CD4-positive, alpha-beta T cell treated with Interferon gamma for 1 hour (primary cell): ENCODE measurements around the gene LIMS1.

Experiments used
- DNase-seq: peaks from one replicate; pipeline ENCODE4 v3.0.0-alpha.2; 2020

The LIMS1 gene

DNA sequence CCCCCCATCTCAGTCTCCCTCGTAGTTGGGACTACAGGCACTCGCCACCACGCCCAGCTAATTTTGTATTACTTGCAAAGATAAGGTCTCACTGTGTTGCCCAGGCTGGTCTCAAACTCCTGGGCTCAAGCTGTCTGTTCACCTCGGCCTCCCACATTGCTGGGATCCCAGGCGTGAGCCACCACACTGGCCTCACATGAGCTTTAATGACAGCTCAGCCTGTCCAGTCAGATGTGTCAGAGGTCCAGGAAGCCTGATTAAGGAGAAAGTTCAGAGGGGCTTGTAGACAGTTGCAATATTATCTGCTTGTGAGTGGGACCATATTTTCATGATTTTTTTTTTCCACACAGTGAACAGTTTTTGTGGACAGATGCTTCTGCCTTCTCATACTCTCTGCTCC, 82.0 kb downstream of the LIMS1 start:
- no peak for DNase-seq

DNA sequence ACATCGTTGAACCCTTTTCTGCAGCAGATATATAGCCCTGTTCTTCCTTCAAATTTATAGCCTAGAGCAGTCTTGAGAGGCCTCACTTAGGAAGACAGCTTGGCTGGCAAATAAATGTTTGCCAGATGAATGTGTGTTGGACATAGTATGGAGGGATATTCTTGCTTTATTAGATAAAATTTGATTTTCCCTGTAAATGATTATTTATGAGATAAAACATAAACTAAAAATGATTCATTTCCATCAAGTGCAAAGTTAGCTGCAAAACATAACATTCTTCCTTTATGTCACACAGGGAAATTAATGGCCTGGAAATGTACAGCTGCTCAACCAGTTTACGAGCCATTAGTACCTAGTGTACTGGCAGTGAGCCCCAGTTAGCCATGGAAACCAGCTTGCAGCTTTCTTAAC, 82.5 kb downstream of the LIMS1 start:
- DNase-seq: no peak

DNA sequence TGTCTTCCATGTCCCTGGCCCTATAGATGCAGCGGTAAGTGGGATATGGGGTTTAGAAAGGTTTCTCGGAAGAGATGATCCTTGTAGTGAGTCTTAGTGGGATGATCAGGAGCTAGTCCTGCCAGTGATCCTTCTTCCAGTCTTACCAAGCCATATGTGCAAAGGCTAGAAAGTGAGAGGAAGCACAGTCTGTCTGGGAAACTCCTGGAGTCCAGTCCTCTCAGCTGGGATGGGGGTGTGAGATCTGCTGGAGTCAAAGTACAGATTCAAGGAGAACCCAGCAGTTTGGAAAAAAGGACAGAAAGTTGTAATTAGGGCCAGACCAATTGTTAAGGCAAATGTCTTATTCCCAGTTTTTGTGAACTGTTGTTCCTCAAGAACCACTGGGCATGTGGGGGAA, 83.3 kb downstream of the LIMS1 start:
- no peak for DNase-seq

DNA sequence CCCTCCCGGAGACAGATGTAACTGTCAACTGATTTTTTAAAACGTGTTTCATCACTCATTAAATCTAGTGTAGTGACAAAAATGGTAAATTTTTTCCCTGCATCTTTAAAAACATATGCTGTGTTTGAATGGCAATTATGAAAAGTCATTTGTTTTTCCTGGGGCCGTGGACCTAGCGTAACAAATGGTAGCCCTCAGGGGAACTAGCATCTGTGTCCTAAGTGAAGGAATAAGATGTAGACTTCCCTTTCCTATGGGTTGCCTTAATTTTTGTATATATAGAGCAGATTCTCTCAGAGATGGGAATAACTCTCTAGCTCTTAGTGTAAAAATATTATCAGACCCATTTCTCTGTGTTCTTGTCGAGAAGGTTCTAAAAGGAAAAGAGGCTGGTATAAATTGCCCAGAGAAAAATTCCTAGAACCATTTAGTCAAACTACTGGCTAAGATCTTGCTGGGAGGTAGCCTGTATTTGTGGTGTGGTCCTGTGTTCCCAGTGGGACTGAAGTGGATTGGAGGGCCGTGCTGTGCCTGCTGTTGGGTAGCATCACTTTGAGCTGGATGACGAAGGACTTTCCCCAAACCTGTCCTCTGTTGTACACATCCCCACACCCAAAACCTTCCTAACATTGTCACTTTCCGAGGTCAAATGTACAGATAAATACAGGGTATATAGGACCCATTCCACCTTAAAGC, 85.8 kb downstream of the LIMS1 start:
- DNase-seq: no peak

DNA sequence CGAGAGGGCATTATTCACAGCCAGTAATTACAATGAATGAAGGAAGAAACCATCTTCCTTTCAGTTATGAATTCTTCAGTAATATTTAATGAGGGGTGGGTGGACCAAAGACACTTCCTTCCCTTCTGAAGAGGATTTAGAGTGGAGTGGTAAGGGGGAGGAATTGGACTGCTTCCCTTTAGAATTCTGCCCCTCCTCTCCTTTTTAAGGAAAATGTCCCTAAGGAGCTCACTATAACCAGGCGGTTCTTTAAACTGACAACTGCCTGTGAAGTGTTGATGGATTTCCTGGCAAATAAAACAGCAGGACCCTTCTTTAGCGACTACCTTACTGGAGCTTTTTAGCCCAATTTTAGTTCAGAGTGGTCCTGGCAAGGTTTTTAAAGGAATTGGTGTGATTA, 86.4 kb downstream of the LIMS1 start:
- no peak for DNase-seq

DNA sequence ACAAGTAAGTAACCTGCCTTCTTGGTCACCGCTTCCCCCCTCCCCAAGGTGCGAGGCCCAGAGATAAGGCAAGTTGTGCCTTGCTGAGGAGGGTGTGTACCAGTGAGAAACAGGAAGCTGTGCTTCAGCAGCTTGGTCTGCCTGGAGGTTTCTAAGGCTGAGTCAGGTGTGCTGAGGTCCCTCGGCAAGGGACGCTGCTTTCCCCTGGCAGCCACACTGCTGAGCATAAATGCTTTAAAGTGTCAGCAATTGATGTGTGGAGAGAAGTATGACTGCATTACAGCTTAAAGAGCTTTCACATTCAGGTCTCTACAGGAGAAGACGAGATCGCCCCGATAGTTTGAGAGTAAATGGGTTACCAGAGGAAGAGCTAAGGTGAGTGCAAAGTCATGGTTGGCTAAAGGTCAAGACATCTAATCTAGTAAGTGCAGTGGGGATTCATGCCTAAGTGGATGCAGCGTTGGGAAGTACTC, 86.9 kb downstream of the LIMS1 start:
- peak; percentile 79 for DNase-seq

DNA sequence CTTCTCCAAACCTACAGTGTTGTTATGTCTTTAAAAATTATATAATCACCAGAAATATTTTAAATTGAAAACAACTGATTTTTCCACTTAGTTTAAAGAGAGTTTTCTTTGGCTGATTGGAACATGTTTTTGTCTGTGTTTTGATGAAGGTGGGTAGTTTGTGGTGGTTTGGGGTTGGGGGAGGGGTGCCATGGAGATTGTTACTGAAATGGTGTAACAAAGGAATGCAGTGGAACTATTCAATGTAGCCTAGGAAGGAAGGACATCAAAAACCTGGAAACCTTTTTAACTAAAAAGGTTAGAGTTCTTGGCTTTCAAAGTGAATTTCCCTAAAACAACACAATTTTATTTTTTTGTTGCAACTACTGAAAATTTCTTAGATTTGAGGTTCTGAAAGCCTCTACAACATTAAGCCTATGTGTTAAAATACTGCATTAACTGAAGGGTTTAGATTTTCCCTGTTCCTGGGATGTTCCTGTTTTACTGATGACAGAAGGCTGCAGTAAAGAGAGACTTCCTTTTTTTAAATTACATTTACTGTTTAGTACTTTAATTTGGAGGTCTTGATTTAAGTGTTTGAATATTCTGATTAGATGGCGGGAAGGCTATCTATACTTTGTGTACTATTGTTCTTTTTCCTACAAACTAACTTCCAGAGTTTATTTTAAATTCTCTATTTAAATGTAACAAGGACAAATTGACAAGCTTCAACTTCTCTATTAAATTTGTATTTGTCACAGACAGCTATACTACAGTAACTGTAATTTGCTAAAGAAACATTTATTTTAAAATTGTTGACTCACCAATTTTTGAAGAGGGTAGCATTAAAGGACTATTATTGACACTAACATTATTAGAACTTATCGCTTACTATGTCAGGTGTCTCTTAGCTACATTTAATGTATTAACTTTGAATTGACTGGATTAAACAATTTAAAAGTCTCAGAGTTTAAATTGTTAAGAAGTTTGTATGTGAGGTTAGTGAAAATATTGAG, 87.7 kb downstream of the LIMS1 start:
- DNase-seq: no peak

DNA sequence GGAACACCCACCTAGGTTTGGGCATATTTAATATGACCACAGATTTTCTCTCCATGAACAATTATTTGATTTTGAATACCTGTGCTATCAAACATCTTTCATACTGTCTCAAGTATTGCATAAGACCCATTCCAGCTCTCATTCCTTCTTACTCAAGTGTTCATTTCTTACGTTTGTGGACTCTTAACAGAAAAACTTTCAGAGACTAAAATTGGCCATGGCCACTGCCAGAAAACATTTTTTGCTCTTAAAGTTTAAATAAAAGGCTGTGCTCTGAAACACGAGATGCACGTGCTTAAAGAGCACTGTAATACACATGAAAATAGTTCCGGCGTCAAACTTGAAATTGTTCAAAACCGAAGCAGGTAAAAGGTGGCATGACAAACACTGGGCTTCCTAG, 89.3 kb downstream of the LIMS1 start:
- DNase-seq: no peak

DNA sequence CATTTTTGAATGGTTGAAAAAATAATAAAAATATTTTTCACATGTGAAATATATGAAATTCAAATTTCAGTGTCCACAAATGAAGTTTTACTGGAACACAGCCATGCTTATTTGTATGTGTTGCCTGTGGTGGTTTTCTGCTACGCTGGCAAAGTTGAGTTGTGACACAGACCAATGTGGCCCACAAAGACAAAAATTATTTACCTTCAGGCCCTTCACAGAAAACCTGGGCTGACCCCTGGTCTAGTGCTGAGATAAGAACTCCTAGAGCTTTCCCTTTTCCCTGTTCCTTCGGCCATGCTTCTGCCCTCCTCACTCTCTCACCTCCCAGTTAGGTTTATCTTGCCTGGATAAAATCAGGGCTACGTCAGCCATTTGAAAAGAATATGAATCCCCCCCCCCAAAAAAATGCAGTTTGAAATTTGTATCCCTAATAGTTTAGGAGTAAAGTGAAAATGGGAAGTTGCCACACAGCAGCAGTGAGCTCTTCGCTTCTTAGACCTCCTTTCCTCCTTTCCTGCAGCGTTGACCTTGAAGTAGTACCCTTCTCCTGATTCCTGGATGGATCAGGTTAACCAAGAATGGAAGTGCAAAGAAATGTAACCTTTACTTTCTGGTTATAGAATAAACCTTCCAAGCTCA, 91.0 kb downstream of the LIMS1 start:
- DNase-seq: no peak

DNA sequence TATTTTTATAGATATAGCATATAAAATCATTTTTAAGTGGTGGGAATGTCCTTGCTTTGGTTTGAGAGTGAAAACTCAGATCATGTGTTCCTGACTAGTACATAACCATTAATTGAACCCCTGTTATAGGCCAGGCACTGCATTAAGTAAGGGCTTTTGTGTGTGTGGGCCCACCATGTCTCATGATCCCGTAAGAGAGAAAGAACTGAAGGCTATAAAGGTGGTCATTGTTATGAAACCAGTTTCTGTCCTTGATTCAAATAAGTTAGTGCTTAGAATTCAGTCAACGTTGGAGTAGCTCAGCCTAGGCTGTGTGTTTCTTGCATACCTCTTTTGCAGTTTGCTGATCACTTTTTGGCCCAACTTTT, 91.5 kb downstream of the LIMS1 start:
- no peak for DNase-seq

DNA sequence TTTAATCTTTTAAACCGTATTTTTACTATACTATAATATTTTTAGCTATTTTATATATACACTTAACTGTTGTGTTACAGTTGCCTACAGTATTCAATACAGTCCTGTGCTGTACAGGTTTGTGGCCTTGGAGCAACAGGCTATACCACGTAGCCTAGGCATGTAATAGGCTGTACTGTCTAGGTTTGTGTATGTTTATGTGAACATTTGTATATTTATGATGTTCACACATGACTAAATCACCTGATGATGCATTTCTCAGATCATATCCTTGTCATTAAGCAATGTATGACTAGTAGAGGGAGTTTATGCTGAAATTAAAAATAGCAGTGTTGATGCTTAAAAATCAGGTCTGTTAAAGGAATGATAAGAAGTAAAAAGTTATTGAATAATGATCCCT, 92.7 kb downstream of the LIMS1 start:
- no peak for DNase-seq

DNA sequence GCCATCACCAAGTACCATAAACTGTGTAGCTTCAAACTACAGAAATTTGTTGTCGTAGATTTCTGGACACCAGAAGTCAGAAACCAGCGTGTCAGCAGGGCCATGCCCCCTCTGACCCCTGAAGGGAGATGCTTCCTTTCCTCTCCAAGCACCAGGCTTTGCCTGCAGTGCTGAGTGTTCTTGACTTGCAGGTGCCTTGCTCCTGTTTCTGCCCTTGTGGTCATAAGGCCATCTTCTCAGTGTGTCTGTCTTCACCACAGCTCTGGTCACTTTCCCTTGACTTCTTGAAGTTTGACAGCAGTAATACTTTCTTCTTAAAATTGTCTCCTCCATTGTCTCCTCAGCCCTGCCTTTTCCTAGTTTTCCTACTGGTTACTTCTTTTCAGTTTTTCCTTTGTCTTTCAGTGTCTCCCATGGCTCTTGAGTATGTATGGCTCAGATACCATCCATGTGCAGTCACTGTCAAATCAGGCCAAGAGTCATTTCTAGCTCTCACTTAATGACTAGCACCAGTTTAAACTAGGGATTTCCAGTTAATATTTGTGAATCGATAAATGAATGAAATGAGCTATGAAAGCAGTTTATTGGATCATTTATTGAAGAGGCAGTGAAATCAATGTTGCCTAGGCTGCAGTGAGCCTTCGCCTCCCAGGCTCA, 93.8 kb downstream of the LIMS1 start:
- no peak for DNase-seq

DNA sequence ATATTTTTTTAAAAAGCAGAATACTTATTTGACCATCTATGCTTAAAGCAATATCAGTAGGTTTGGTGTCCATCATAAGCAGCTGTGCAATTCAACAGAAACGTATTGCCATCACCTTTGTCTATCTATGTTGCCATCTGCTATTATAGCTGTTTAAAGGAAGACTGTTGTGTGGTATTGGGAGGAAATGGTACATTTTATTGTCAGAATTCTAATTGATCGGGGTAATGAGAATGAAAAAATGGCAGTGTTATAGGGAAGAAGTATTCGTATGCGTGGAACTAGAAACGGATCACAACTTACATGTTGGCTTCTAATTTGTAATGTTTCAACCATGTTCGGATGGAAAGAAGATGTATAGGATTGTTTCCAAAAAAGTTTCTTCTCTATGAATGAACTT, 94.7 kb downstream of the LIMS1 start:
- DNase-seq: no peak

DNA sequence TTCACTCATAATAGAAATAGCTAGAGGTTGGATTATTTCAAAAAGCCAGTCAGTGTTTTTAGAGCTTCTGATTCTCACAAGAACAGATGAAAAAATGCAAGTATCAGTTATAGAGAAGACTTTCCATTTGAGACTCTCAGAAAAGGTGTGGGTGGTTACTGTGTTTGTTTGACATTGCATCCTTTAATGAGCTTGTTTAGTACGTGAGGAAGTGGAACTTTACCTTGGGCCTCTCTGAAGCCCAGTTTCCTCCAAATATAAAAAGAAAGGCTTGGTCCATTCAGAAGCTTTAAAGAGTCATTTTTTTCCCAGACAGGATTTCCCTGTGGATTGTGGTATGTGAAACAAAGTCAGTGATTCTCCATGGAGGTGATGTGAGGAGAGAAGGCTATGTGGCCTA, 95.1 kb downstream of the LIMS1 start:
- no peak for DNase-seq

DNA sequence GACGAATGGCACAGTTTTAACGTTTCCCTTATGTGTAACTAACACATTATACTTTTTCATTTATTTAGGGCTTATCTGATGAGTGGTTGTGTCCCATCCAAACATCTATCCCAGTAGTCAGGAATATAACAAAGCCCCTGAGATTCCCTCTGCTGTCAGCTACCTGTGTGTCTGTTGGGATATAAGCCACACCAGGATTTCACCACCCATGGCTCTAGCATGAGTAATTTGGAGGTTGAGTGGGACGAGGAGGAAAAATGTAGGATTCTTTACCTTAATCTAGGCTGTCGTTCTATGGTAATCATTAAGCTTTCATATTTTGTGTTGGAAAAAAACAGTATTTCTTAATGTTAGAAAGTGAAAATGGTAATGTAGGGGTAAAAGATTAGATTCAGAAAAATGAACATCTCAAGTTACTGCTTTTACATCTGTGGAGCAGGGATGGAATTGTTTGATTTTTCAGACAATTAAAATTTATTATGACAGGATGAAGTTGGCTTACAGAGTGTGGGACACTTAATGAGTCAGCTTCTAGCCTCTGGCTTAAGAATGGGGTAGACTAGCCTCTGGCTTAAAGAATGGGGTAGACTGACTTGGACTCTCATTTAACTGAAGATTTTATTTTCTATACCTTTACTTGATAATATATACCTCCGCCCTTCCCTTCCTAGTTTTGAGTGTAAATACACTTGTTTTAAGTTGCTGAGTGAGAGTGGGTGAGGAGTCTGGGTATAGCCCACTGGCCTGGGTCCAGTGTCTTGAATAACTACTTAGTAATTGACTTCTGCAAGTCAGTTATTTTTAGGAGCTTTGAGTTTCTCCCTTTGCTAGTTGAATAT, 96.5 kb downstream of the LIMS1 start:
- no peak for DNase-seq

DNA sequence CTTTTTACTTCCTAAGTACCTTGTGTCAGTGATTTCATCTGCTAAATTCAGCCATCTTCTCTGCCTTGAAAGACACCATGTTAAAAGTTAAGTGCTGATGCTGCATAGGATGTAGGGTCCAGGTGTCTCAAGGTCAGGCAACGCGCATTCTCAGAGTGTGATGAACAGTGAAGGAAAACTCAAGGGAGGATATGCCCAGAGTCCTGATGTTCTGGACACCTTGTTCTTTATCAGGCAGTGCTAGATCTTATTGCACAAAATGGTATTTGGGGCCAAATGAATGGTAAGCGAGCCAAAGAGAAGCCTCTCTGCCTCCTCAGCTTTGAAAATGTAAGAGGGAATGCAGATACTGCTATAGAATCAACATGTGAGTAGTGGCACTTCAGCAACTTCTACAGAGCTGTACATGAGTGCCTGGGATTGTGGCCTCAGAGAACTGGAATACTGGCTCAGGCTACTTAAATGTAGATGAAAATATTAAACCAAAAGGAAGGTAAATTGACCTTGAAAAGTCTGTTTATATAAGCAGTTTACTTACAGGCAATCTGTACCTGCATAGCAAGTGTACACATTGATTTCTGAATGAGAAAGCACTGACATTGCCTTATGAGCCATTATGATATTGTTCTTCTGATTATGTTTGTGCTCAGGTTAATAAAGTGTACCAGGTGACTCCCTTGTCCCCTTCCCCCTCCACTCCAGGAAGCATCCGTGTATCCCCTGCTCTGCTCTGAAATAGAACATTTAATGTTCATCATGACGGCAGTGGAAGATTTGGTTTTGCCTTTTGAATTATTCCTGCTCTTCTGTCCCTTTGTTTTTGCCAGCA, 98.3 kb downstream of the LIMS1 start:
- DNase-seq: no peak

DNA sequence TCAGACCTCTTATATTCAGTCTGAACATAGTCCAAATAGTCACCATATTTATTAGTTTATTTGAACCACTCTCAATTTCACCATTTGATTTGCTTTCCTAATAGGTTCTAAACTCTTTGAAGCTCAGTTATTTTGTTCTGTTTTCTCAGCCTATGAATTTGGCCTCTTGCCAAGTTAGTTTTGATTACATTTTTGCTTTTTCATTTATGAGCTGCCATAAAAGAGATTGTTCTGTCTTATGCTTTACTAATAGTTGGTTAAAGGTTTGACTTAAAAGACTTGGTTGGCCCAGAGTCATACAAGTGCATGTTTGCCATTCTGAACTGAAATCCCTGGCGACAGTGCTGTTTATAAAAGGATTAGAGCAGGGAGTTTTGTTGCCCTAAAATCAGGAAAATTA, 99.1 kb downstream of the LIMS1 start:
- no peak for DNase-seq

DNA sequence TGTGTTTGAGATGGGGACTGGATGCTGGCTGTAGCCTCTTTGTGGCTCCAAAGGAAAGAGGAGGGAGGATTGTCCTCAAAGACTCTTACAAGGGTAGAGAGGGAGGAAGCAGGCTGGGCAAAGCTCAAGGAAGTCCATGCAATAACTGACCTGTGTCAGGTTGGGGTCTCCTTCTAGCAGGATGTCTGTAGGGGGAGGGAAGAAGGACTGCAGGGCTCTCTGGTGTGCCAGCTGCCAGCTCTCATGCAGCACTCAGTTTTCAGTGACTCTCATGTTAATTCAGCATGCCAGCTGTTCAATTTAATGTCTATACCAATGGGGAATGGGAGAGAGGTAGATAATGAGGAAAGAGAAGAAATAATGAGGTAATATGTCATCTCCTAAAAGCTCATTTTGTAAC, 99.7 kb downstream of the LIMS1 start:
- DNase-seq: no peak

DNA sequence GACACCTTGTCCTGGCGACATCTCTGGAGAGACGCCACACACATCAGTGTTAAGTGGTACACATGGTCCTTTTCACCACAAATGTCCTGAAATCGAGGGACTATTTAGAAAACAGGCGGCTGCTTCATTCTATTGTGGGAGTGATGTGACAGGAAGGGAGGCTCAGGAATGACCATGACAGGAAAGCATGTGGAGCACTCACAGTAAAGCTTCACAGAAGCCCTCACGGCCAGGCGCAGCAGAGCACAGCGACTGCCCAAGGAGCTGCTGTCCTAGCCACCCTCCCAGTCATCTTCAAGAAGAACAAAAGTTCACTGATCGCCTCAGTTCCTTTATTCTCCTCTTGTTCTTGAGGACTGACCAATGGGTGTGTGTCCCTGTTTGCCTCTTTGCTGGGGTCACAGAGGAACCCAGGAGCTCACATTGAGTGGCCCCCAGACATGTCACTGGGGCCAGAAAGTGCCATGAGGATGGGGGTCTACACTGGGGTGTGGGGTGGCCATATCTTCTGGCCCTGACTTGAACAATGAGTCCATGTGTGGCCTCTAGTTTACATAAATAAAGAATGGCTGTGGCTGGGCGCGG, 100.4 kb downstream of the LIMS1 start:
- no peak for DNase-seq

DNA sequence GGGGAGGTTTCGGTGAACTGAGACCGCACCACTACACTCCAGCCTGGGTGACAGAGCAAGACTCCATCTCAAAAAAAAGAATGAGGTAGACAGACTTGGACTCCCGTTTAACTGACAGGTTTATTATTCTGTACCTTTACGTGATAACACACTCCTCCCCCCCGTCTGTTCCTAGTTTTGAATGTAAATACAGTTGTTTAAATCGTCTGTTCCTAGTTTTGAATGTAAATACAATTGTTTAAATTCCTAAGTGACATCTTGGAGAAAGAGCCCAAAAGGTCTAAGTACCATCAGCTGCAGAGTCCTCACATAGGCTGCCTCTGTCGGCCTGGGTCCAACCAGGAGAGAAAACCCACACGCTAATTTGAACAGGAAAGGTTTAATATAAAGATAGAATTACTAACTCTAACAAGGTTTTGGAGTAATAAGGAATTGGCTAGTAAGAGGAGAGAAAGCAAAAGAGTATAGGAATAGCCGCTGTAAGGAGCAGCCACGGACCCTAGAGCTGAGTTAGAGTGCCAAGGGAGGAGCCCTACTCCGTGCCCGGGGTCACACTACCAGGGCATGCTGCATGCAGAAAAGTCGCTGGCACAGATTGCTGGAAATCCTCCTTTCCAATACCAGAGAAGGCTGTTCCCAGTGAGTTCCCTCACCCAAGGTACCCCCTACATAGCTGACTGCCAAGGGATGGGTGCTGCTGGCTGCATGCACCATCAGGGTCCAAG, 101.5 kb downstream of the LIMS1 start:
- DNase-seq: no peak
